Vagina (tissue), 2 donors: Measurements from ENCODE around the gene KCNMB3. TPM values are rescaled to one million over a fixed set of nuclear protein-coding genes. Genes with fewer than 3 reads are reported as not detected.

Experiments used
- DNase-seq, 2 donors: peaks; one replicate each; pipeline ENCODE4 v3.0.0-alpha.2; 2017; ENCODE audit errors: extremely low spot score in 2 of 2
- H3K27ac ChIP-seq: fragments of 200-600 bp; sonication (generic); one replicate; pipeline ENCODE4 v1.5.1; 2019
- H3K27me3 ChIP-seq: fragments of 200-600 bp; sonication (generic); one replicate; pipeline ENCODE4 v1.5.1; 2019
- H3K36me3 ChIP-seq, 2 donors: fragments of 200-600 bp; sonication (generic); one replicate each; pipeline ENCODE4 v1.5.1; 2017 to 2019
- H3K4me1 ChIP-seq: fragments of 200-600 bp; sonication (generic); one replicate; pipeline ENCODE4 v1.5.1; 2019
- H3K4me3 ChIP-seq, 2 donors: fragments of 200-600 bp; sonication (generic); 1 replicate in 1 of 2; 2 replicates in 1 of 2; pipeline ENCODE4 v1.5.1; 2016 to 2019
- H3K9me3 ChIP-seq: fragments of 200-600 bp; sonication (generic); one replicate; pipeline ENCODE4 v1.5.1; 2019
- POLR2A ChIP-seq, 2 donors: fragments of 450-650 bp; IDR thresholded peaks; one replicate each; pipeline ENCODE4 v1.6.1; 2017; ENCODE audit warnings: antibody characterized with exemption in 2 of 2, mild to moderate bottlenecking in 2 of 2, moderate library complexity in 2 of 2
- POLR2AphosphoS5 ChIP-seq, 2 donors: sonication (generic); formaldehyde crosslinking; IDR thresholded peaks; one replicate each; pipeline ENCODE4 v1.9.0; 2017; ENCODE audit warnings: antibody characterized with exemption in 2 of 2, mild to moderate bottlenecking in 2 of 2, low read depth in 1 of 2; ENCODE audit not compliant: insufficient read depth in 1 of 2
- intact Hi-C: fragments of 100-400 bp; cut with DNase I; formaldehyde crosslinking; loops from one replicate; pipeline ENCODE4 v1.15.1; 2023
- total RNA-seq: library from RNA; depleted of rRNA; stranded (reverse); fragments of >200 nt; gene quantifications from one replicate; pipeline ENCODE4 v1.2.3, GENCODE V29; 2016
- TF ChIP-seq, protein P1 (sequence below), 3 experiments: fragments of 450-650 bp in 2 of 3; fragments of 200-600 bp in 1 of 3; sonication (generic) in 1 of 3; IDR thresholded peaks; one replicate each; pipeline ENCODE4 v1.5.1; 2017 to 2019; ENCODE audit warnings: antibody characterized with exemption in 3 of 3, mild to moderate bottlenecking in 2 of 3, moderate library complexity in 2 of 3

The KCNMB3 gene, protein sequence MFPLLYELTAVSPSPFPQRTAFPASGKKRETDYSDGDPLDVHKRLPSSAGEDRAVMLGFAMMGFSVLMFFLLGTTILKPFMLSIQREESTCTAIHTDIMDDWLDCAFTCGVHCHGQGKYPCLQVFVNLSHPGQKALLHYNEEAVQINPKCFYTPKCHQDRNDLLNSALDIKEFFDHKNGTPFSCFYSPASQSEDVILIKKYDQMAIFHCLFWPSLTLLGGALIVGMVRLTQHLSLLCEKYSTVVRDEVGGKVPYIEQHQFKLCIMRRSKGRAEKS
- 1.2 TPM for total RNA-seq

DNA sequence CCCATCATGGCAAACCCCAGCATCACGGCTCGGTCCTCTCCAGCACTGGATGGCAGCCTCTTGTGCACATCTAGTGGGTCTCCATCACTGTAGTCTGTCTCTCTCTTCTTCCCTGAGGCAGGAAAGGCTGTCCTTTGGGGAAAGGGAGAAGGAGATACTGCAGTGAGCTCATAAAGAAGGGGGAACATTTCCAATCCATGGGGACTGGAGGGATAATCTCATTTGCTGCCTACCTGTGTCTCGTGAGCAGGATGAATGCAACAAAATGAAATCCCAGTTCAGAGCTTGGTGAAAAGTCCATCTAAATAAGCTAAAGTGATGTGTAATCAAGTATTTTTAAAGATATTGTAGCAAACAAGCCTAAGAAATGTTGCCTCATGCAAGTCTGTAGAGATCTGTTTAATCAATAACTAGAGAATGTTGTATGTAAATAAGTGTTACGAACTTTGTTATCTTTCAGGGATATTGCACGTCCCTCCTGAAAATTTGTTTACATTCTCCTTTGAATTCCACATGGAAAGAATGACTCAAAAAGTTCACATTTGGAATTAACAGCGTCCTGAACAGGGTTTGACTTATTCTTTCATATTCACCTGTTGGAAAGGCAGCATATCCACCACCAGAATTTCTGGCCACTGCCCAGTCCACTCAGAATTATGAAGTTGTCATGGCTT, at the start of gene KCNMB3:
Gene KCNMB3 (minus strand): TSS at position 312 of the 674 bp plus-strand sequence. CDS start 124 bp downstream, at position 188.
- intact Hi-C loops: no loop called here
- H3K27ac ChIP-seq: no peak within 1 kb of the TSS
- H3K27me3 ChIP-seq: no peaks in the 10 kb centered on the region
- DNase-seq: no peak
- H3K36me3 ChIP-seq: no peaks in the 10 kb centered on the region
- TF ChIP-seq POLR2A (IDR thresholded peaks at IDR 0.05): no peak
- TF ChIP-seq, protein P1, sequence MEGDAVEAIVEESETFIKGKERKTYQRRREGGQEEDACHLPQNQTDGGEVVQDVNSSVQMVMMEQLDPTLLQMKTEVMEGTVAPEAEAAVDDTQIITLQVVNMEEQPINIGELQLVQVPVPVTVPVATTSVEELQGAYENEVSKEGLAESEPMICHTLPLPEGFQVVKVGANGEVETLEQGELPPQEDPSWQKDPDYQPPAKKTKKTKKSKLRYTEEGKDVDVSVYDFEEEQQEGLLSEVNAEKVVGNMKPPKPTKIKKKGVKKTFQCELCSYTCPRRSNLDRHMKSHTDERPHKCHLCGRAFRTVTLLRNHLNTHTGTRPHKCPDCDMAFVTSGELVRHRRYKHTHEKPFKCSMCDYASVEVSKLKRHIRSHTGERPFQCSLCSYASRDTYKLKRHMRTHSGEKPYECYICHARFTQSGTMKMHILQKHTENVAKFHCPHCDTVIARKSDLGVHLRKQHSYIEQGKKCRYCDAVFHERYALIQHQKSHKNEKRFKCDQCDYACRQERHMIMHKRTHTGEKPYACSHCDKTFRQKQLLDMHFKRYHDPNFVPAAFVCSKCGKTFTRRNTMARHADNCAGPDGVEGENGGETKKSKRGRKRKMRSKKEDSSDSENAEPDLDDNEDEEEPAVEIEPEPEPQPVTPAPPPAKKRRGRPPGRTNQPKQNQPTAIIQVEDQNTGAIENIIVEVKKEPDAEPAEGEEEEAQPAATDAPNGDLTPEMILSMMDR (IDR thresholded peaks at IDR 0.05): no peak
- no peak for TF ChIP-seq POLR2AphosphoS5 (IDR thresholded peaks at IDR 0.05; ENCODE audit: insufficient read depth in 1 of 2, low read depth in 1 of 2)
- no peak within 1 kb of the TSS for H3K4me3 ChIP-seq
- H3K9me3 ChIP-seq: no peaks in the 10 kb centered on the region
- H3K4me1 ChIP-seq: no peaks in the 10 kb centered on the region

DNA sequence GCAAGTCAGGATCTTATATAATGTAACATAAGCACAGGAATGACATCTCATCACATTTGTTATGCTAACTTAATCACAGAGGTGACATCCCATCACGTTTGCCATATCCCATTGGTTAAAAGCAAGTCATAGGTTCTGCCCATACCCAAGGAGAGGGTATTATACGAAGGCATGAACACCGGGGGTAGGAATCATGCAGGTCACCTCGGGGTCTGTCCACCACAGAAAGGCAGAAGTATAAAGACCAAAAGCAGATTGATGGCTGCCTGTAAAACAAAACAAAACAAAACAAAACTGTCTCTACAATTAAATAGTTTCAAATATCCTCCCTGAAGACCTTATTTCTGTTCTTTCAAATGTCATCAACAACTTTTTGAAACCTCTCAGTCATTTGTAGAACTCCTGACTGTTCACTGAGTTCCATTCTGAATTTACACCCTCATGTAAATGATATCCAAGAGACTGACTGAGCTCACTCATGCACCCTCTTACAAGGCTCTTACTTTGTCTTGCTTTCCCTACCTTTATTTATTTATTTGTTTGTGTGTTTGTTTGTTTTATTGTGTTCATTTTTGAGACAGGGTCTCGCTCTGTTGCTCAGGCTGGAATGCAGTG, 49.2 kb upstream of the KCNMB3 start:
- H3K27ac ChIP-seq: no peak overlapping the region
- no peaks in the 10 kb centered on the region for H3K27me3 ChIP-seq
- no peaks in the 10 kb centered on the region for H3K36me3 ChIP-seq
- H3K4me1 ChIP-seq: no peaks in the 10 kb centered on the region
- TF ChIP-seq POLR2A (IDR thresholded peaks at IDR 0.05) (no peak), POLR2AphosphoS5 (IDR thresholded peaks at IDR 0.05; ENCODE audit: insufficient read depth in 1 of 2, low read depth in 1 of 2) (no peak)
- TF ChIP-seq, protein P1 (IDR thresholded peaks at IDR 0.05): no peak
- H3K9me3 ChIP-seq: no peaks in the 10 kb centered on the region
- DNase-seq: no peak
- no peak overlapping the region for H3K4me3 ChIP-seq
- intact Hi-C loops: no loop called here

DNA sequence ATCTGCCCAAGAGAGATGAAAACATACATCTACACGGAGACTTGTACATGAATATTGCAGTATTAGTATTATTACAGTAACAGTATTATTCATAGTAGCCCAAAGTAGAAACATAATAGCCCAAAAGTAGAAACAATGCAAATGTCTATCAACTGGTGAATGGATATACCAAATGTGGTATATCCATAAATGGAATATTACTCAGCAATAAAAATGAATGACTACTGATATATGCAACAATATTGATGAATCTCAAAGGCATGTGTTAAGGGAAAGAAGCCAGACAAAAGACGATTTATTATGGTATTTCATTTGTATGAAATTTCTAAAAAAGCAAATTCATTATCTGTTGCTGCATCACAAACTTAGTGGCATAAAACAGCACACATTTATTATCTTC, 48.4 kb upstream of the KCNMB3 start:
- intact Hi-C loops: no loop called here
- TF ChIP-seq POLR2AphosphoS5 (IDR thresholded peaks at IDR 0.05; ENCODE audit: insufficient read depth in 1 of 2, low read depth in 1 of 2) (no peak), POLR2A (IDR thresholded peaks at IDR 0.05) (no peak)
- TF ChIP-seq, protein P1 (IDR thresholded peaks at IDR 0.05): no peak
- Histone ChIP-seq H3K27me3 (no peaks in the 10 kb centered on the region), H3K36me3 (no peaks in the 10 kb centered on the region), H3K4me3 (no peak overlapping the region), H3K9me3 (no peaks in the 10 kb centered on the region), H3K27ac (no peak overlapping the region), H3K4me1 (no peaks in the 10 kb centered on the region)
- DNase-seq: no peak

DNA sequence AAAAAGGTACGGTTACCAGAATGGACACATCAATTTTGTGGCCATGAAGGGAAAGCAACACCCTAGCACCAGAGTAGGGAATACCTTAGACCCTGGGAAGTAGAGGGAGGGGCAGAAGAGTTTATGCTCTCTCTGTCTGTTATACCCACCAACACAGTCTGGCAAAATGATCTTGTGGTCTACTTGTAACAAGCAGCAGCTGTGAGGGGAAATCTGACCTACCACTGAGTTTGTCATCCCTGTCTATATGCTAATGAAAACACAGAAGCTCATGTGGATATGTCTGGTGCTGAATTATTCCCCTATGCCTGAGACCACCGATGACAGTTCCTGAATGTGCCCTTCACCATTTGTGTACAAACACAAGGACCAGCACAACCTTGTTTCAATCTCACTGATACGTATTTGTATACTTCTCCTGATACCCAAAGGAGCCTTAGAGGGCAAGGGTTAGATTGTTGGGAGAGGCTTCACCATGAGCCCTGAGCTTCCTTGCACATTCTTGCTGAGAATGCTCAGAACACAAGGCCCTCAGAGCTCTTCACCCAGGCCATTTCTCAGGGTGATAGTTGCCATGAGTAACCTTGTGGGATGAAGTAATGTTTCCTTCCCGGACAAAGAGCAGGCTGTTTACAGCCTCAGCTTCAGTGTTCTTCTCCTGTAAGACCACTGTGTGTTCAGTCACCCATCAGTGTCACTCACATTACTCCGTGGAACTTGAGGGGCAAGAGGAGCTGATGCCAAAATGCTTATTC, 47.2 kb upstream of the KCNMB3 start:
- H3K27ac ChIP-seq: no peak overlapping the region
- TF ChIP-seq, protein P1 (IDR thresholded peaks at IDR 0.05): no peak
- TF ChIP-seq POLR2A (IDR thresholded peaks at IDR 0.05): no peak
- TF ChIP-seq POLR2AphosphoS5 (IDR thresholded peaks at IDR 0.05; ENCODE audit: insufficient read depth in 1 of 2, low read depth in 1 of 2): no peak
- no peak overlapping the region for H3K4me3 ChIP-seq
- H3K27me3 ChIP-seq: no peaks in the 10 kb centered on the region
- no peaks in the 10 kb centered on the region for H3K4me1 ChIP-seq
- H3K36me3 ChIP-seq: no peaks in the 10 kb centered on the region
- no peak for DNase-seq
- H3K9me3 ChIP-seq: no peaks in the 10 kb centered on the region
- intact Hi-C loops: no loop called here
